Kidney (tissue), 14 donors: ENCODE data around the gene FIBCD1. TPM values are rescaled to one million over a fixed set of nuclear protein-coding genes. Genes with fewer than 3 reads are reported as not detected.
A peak's percentile ranks its signal among the peaks of the same experiment; 100 is the strongest.

Source experiments
- DNase-seq, 5 donors: peaks; one replicate each; pipeline ENCODE4 v3.0.0-alpha.2; 2013 to 2020
- FAIRE-seq: peaks from 2 replicates; lab custom pipeline; 2012; peaks lifted over from hg19 to GRCh38; lab: Jason Lieb, UNC
- H3K27ac ChIP-seq, 2 donors: one replicate each; pipeline ENCODE4 v1.7.0; 2013; ENCODE audit warnings: low read depth in 2 of 2, low read length in 2 of 2, inconsistent platforms in 1 of 2
- H3K27me3 ChIP-seq: one replicate; pipeline ENCODE4 v1.7.1; 2013; ENCODE audit warnings: low read length, inconsistent platforms; ENCODE audit not compliant: control insufficient read depth, insufficient read depth
- H3K36me3 ChIP-seq, 3 donors: one replicate each; pipeline versions ENCODE4 v1.7.0 to v1.7.1; 2013; ENCODE audit warnings: low read length in 3 of 3, control low read depth in 1 of 3, inconsistent platforms in 1 of 3; ENCODE audit not compliant: insufficient read depth in 3 of 3, control insufficient read depth in 2 of 3
- H3K4me1 ChIP-seq, 3 donors: one replicate each; pipeline versions ENCODE4 v1.7.0 to v1.7.1; 2013; ENCODE audit warnings: low read length in 3 of 3, inconsistent platforms in 1 of 3, low read depth in 1 of 3; ENCODE audit not compliant: control insufficient read depth in 2 of 3, insufficient read depth in 2 of 3
- H3K4me3 ChIP-seq, 3 donors: one replicate each; pipeline versions ENCODE4 v1.7.0 to v1.8.1; 2013; ENCODE audit warnings: low read length in 3 of 3, control low read depth in 1 of 3, inconsistent platforms in 1 of 3
- H3K9ac ChIP-seq, 3 donors: one replicate each; pipeline versions ENCODE4 v1.7.0 to v1.7.1; 2013; ENCODE audit warnings: low read length in 3 of 3, control low read depth in 1 of 3, inconsistent platforms in 1 of 3
- H3K9me3 ChIP-seq, 3 donors: one replicate each; pipeline versions ENCODE4 v1.7.0 to v1.7.1; 2013; ENCODE audit warnings: low read length in 3 of 3, control low read depth in 1 of 3, inconsistent platforms in 1 of 3; ENCODE audit not compliant: control insufficient read depth in 2 of 3, insufficient read depth in 1 of 3
- intact Hi-C: fragments of 100-400 bp; cut with DNase I; formaldehyde crosslinking; loops from one replicate; pipeline ENCODE4 v1.11.1; 2022
- polyA plus RNA-seq: library from polyadenylated mRNA; stranded (reverse); fragments of 350-450 nt; fragmentation: Illumina TruSeq; extraction: RNeasy Lipid Tissue Mini Kit (QIAGEN cat#74804); gene quantifications from one replicate; pipeline ENCODE4 v1.2.3, GENCODE V29; 2014; ENCODE audit warnings: low read depth, low replicate concordance; ENCODE audit not compliant: insufficient read depth
- total RNA-seq: library from RNA; stranded (reverse); fragmentation: NEBNext Ultra II Directional; extraction: Animal tissue kit (Norgen Biotek cat#: 25700); gene quantifications from one replicate; pipeline ENCODE4 v1.2.1, GENCODE V29; 2021
- TF ChIP-seq, protein P1 (sequence below): IDR thresholded peaks from 3 replicates; pipeline ENCODE4 v1.5.1; 2012; ENCODE audit warnings: mild to moderate bottlenecking, moderate library complexity, borderline replicate concordance; ENCODE audit not compliant: insufficient read depth; ENCODE audit errors: extremely low read depth
- donor health status: control.
- donor health status: control.
- donor health status: control.
- donor health status: control.
- donor health status: control.
- donor health status: DM: yes; HTN: yes; CAD: no.
- donor health status: Normal renal cell carcinoma (clear cell type).

FIBCD1 gene
- total and polyA plus RNA-seq, 2 donors from 2014 or later: 0.25 TPM; not detected in 1

DNA sequence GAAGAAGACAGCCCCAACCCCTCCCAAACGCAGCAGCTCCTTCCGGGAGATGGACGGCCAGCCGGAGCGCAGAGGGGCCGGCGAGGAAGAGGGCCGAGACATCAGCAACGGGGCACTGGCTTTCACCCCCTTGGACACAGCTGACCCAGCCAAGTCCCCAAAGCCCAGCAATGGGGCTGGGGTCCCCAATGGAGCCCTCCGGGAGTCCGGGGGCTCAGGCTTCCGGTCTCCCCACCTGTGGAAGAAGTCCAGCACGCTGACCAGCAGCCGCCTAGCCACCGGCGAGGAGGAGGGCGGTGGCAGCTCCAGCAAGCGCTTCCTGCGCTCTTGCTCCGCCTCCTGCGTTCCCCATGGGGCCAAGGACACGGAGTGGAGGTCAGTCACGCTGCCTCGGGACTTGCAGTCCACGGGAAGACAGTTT is 54.9 kb downstream of the FIBCD1 start:
- intact Hi-C loops: no loop called here
- FAIRE-seq: no peak
- H3K27ac ChIP-seq: no peak overlapping the region
- H3K9ac ChIP-seq: no peak overlapping the region
- TF ChIP-seq, protein P1, sequence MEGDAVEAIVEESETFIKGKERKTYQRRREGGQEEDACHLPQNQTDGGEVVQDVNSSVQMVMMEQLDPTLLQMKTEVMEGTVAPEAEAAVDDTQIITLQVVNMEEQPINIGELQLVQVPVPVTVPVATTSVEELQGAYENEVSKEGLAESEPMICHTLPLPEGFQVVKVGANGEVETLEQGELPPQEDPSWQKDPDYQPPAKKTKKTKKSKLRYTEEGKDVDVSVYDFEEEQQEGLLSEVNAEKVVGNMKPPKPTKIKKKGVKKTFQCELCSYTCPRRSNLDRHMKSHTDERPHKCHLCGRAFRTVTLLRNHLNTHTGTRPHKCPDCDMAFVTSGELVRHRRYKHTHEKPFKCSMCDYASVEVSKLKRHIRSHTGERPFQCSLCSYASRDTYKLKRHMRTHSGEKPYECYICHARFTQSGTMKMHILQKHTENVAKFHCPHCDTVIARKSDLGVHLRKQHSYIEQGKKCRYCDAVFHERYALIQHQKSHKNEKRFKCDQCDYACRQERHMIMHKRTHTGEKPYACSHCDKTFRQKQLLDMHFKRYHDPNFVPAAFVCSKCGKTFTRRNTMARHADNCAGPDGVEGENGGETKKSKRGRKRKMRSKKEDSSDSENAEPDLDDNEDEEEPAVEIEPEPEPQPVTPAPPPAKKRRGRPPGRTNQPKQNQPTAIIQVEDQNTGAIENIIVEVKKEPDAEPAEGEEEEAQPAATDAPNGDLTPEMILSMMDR: no peak
- peak in 1 of 5 donors; percentile 71 for DNase-seq
- H3K27me3 ChIP-seq: no peaks in the 10 kb centered on the region
- H3K9me3 ChIP-seq: no peaks in the 10 kb centered on the region
- H3K4me3 ChIP-seq: no peak overlapping the region
- H3K4me1 ChIP-seq: no peaks in the 10 kb centered on the region
- peaks cover 7 to 66% (median 39%) of the 10 kb centered on the region in 3 donors for H3K36me3 ChIP-seq

DNA sequence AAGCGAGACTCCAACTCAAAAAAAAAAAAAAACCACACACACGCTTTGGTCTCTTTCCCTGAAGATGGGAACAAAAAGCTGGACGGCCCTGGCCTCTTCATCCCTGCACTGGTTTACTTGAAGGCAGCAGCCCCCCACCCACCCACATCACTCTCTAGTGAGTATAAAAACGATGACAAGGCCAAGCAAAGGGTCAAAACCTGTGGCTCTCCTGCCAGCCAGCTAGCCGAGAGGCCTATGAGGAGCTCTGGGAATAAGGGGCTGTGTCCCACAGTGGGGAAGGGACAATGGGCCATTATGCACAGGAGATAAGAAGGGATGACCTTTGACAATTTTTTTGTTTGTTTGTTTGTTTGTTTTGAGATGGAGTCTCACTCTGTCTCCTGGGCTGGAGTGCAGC is 55.6 kb downstream of the FIBCD1 start:
- FAIRE-seq (no peak), DNase-seq (peak in 1 of 5 donors; percentile 32)
- TF ChIP-seq, protein P1: no peak
- Histone ChIP-seq H3K27me3 (no peaks in the 10 kb centered on the region), H3K4me1 (no peaks in the 10 kb centered on the region), H3K9ac (no peak overlapping the region), H3K4me3 (no peak overlapping the region), H3K9me3 (no peaks in the 10 kb centered on the region), H3K36me3 (peaks cover 7 to 69% (median 41%) of the 10 kb centered on the region in 3 donors), H3K27ac (no peak overlapping the region)
- intact Hi-C loops: no loop called here

DNA sequence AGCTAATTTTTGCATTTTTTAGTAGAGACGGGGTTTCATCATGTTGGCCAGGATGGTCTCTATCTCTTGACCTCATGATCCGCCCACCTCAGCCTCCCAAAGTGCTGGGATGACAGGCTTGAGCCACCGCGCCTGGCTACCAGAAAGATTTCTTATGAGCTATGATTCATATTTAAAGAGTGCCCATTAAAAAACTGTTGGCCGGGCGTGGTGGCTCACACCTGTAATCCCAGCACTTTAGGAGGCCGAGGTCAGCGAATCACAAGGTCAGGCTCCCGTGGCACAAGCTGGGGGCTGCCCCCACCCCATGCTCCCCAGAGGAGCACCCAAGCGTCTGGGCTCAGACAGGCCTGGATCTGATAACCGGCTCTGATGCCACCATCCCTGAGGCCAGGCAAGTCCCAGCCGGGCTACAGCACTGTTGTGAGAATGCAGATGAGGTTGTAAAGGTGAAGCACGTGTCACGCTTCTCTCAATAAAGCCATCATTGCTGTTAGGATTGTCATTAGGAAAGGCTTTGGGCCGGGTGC is 56.3 kb downstream of the FIBCD1 start:
- peak in 1 of 5 donors; percentile 42 for DNase-seq
- FAIRE-seq: no peak
- no peak overlapping the region for H3K9ac ChIP-seq
- peaks cover 7 to 72% (median 42%) of the 10 kb centered on the region in 3 donors for H3K36me3 ChIP-seq
- intact Hi-C loops: no loop called here
- H3K27ac ChIP-seq: no peak overlapping the region
- no peaks in the 10 kb centered on the region for H3K4me1 ChIP-seq
- no peaks in the 10 kb centered on the region for H3K9me3 ChIP-seq
- TF ChIP-seq, protein P1: no peak
- no peaks in the 10 kb centered on the region for H3K27me3 ChIP-seq
- H3K4me3 ChIP-seq: no peak overlapping the region

DNA sequence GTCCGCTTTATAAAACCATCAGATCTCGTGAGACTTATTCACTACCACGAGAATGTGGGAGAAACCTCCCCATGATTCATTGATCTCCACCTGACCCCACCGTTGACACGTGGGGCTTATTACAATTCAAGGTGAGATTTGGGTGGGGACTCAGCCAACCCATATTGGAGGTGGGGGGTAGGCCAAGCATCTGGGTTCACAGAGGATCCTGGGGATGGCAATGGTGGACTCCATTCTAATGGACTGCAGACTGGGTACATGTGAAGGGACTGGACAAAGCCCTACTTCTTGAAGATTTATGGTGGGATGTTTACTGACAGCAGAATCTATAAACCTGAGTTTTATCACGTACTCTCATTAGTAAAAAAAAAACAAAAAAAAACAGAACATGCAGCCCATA is 57.5 kb downstream of the FIBCD1 start:
- Histone ChIP-seq H3K9me3 (no peaks in the 10 kb centered on the region), H3K27ac (no peak overlapping the region), H3K9ac (no peak overlapping the region), H3K36me3 (peaks cover 7 to 66% (median 42%) of the 10 kb centered on the region in 3 donors), H3K4me1 (no peaks in the 10 kb centered on the region), H3K4me3 (no peak overlapping the region), H3K27me3 (no peaks in the 10 kb centered on the region)
- intact Hi-C loops: no loop called here
- FAIRE-seq (no peak), DNase-seq (no peak)
- TF ChIP-seq, protein P1: no peak
